Measurements from ENCODE around the gene CDK4. TPM values are rescaled to one million over a fixed set of nuclear protein-coding genes. Genes with fewer than 3 reads are reported as not detected.

The CDK4 gene
- total and polyA plus RNA-seq, 2 of the 13 experiments (the other 11 are each of a cell fraction or from before 2014, with no cell fraction given), result 191 to 209 TPM

- TF ChIP-seq MXD3 (CRISPR knock-in tag; IDR thresholded peaks at IDR 0.05) (peak; percentile 73), NFE2 (CRISPR knock-in tag; IDR thresholded peaks at IDR 0.05) (no peak), SP140L (CRISPR knock-in tag; IDR thresholded peaks at IDR 0.05; ENCODE audit: borderline replicate concordance) (0 out of 2 replicates have a peak, but pooled peaks have one; percentile 90), SMAD1 (CRISPR knock-in tag; IDR thresholded peaks at IDR 0.05; ENCODE audit: borderline replicate concordance, low read depth) (0 out of 2 replicates have a peak, but pooled peaks have one; percentile 70), PHF20 (CRISPR knock-in tag; IDR thresholded peaks at IDR 0.05) (peak; percentile 96), NRL (CRISPR knock-in tag; IDR thresholded peaks at IDR 0.05; ENCODE audit: borderline replicate concordance) (peak; percentile 48; the same call in 1 of the 2 replicates), CENPT (CRISPR knock-in tag; IDR thresholded peaks at IDR 0.05; ENCODE audit: low read depth) (no peak), HNRNPLL (IDR thresholded peaks at IDR 0.05; ENCODE audit: low read depth, low read length, poor library complexity, severe bottlenecking) (peak; percentile 79), ZNF468 (CRISPR knock-in tag; IDR thresholded peaks at IDR 0.05) (no peak), UBTF (CRISPR knock-in tag; IDR thresholded peaks at IDR 0.05) (peak; percentile 68), RARA (CRISPR knock-in tag; IDR thresholded peaks at IDR 0.05) (peak; percentile 32), RFXAP (CRISPR knock-in tag; IDR thresholded peaks at IDR 0.05; ENCODE audit: borderline replicate concordance) (peak; percentile 86), NFRKB (IDR thresholded peaks at IDR 0.05) (no peak), ZNF563 (CRISPR knock-in tag; IDR thresholded peaks at IDR 0.05) (0 out of 2 replicates have a peak, but pooled peaks have one; percentile 50), ZNF503 (CRISPR knock-in tag; IDR thresholded peaks at IDR 0.05) (peak; percentile 79), KAT7 (CRISPR knock-in tag; IDR thresholded peaks at IDR 0.05; ENCODE audit: borderline replicate concordance) (peak; percentile 96; the same call in 1 of the 2 replicates), U2AF2 (IDR thresholded peaks at IDR 0.05; ENCODE audit: low read depth, low read length) (no peak), ZNF607 (CRISPR knock-in tag; IDR thresholded peaks at IDR 0.05; ENCODE audit: borderline replicate concordance) (peak; percentile 85), PTBP1 (IDR thresholded peaks at IDR 0.05; ENCODE audit: low read depth, low read length, poor library complexity, severe bottlenecking) (no peak), MAX (IDR thresholded peaks at IDR 0.05) (peak; percentile 89), HDAC6 (IDR thresholded peaks at IDR 0.05; ENCODE audit: low read depth, low read length) (no peak), SKI (IDR thresholded peaks at IDR 0.05; ENCODE audit: partially characterized antibody) (no peak), SRF (IDR thresholded peaks at IDR 0.05; ENCODE audit: low read depth, low read length) (peak; percentile 11; the same call in 1 of the 2 replicates), ZFX (CRISPR knock-in tag; IDR thresholded peaks at IDR 0.05; ENCODE audit: low read depth) (peak; percentile 84), YEATS2 (CRISPR knock-in tag; IDR thresholded peaks at IDR 0.05; ENCODE audit: borderline replicate concordance) (peak; percentile 97), ZNF879 (CRISPR knock-in tag; IDR thresholded peaks at IDR 0.05) (no peak)
Measured at GRCh38 chr12:57782608-57783465, 30.7 kb upstream of the CDK4 start, which contains the start of gene TSFM (continued).
